Neural progenitor cell (in vitro differentiated cells): ENCODE results near the gene RNF166. TPM values are rescaled to one million over a fixed set of nuclear protein-coding genes. Genes with fewer than 3 reads are reported as not detected.

Experiments used
- DNase-seq: peaks from one replicate; pipeline ENCODE4 v3.0.0-alpha.2; 2016; ENCODE audit warnings: low spot score
- H2AFZ ChIP-seq: fragments of 200-600 bp; sonication (generic); replicated peaks from 2 replicates; pipeline ENCODE4 v1.6.1; 2016; ENCODE audit warnings: antibody characterized with exemption
- H3F3A ChIP-seq: fragments of 200-600 bp; sonication (generic); 2 replicates; pipeline ENCODE4 v1.6.1; 2016; ENCODE audit warnings: antibody characterized with exemption, low read depth
- H3K27ac ChIP-seq: fragments of 200-600 bp; sonication (generic); 2 replicates; pipeline ENCODE4 v1.5.1; 2016; ENCODE audit warnings: mild to moderate bottlenecking
- H3K27me3 ChIP-seq: fragments of 200-600 bp; sonication (generic); 2 replicates; pipeline ENCODE4 v1.6.1; 2016; ENCODE audit warnings: mild to moderate bottlenecking, moderate library complexity
- H3K36me3 ChIP-seq: fragments of 200-600 bp; sonication (generic); 2 replicates; pipeline ENCODE4 v1.5.1; 2016
- H3K4me1 ChIP-seq: fragments of 200-600 bp; sonication (generic); 2 replicates; pipeline ENCODE4 v1.6.1; 2016; ENCODE audit warnings: mixed run types
- H3K4me2 ChIP-seq: fragments of 200-600 bp; sonication (generic); 2 replicates; pipeline ENCODE4 v1.6.1; 2016
- H3K4me3 ChIP-seq: fragments of 200-600 bp; sonication (generic); 2 replicates; pipeline ENCODE4 v1.5.1; 2016
- H3K79me2 ChIP-seq: fragments of 200-600 bp; sonication (generic); 2 replicates; pipeline ENCODE4 v1.6.1; 2016; ENCODE audit warnings: low read depth
- H3K9ac ChIP-seq: fragments of 200-600 bp; sonication (generic); 2 replicates; pipeline ENCODE4 v1.6.1; 2016
- H3K9me3 ChIP-seq: fragments of 200-600 bp; sonication (generic); 2 replicates; pipeline ENCODE4 v1.5.1; 2016; ENCODE audit warnings: low read depth
- H4K20me1 ChIP-seq: fragments of 200-600 bp; sonication (generic); 2 replicates; pipeline ENCODE4 v1.6.1; 2016; ENCODE audit warnings: low read depth
- H3K27ac Mint-ChIP-seq: 3 replicates; pipeline ENCODE4 v1.8.0; 2021; ENCODE audit warnings: mixed read lengths
- H3K27me3 Mint-ChIP-seq: 2 replicates; pipeline ENCODE4 v1.8.0; 2022; ENCODE audit warnings: low read depth, mild to moderate bottlenecking, inconsistent platforms, moderate library complexity, mixed read lengths; ENCODE audit not compliant: insufficient read depth
- H3K36me3 Mint-ChIP-seq: 3 replicates; pipeline ENCODE4 v1.8.0; 2021; ENCODE audit warnings: mixed read lengths
- H3K4me1 Mint-ChIP-seq: 3 replicates; pipeline ENCODE4 v1.8.0; 2021; ENCODE audit warnings: mixed read lengths
- H3K4me3 Mint-ChIP-seq: 3 replicates; pipeline ENCODE4 v1.8.0; 2021; ENCODE audit warnings: mild to moderate bottlenecking, moderate library complexity, mixed read lengths
- H3K9me3 Mint-ChIP-seq: 3 replicates; pipeline ENCODE4 v1.8.0; 2020; ENCODE audit warnings: mixed read lengths
- CTCF ChIP-seq: fragments of 200-600 bp; sonication (generic); IDR thresholded peaks from 2 replicates; pipeline ENCODE4 v1.5.1; 2017; ENCODE audit warnings: antibody characterized with exemption, mild to moderate bottlenecking
- EZH2 ChIP-seq: fragments of 200-600 bp; sonication (generic); IDR thresholded peaks from 2 replicates; pipeline ENCODE4 v1.6.1; 2017; ENCODE audit warnings: antibody characterized with exemption, mild to moderate bottlenecking, moderate library complexity
- EZH2phosphoT487 ChIP-seq: fragments of 200-600 bp; sonication (generic); IDR thresholded peaks from 2 replicates; pipeline ENCODE4 v1.6.1; 2017; ENCODE audit warnings: antibody characterized with exemption
- total RNA-seq: library from RNA; depleted of rRNA; stranded (reverse); fragments of >200 nt; gene quantifications from 2 replicates; pipeline ENCODE4 v1.2.3, GENCODE V29; 2015; ENCODE audit warnings: low replicate concordance

The RNF166 gene
- total RNA-seq, 1 donor from 2014 or later = 11.1 TPM

GRCh38 chr16:88691129-88691813 lies 14.9 kb downstream of the RNF166 start:
- H3K79me2 ChIP-seq = no peaks in the 10 kb centered on the region
- H2AFZ ChIP-seq = no peak overlapping the region
- peaks cover 23% of the 10 kb centered on the region for H3K27me3 Mint-ChIP-seq
- no peaks in the 10 kb centered on the region for H3K9me3 Mint-ChIP-seq
- no peak overlapping the region for H3K4me3 ChIP-seq
- no peak overlapping the region for H3K4me2 ChIP-seq
- peaks cover 31% of the 10 kb centered on the region for H3K27me3 ChIP-seq
- peaks cover 8% of the 10 kb centered on the region for H3K4me1 ChIP-seq
- no peak overlapping the region for H3K4me3 Mint-ChIP-seq
- no peak for DNase-seq
- H3K9me3 ChIP-seq = no peaks in the 10 kb centered on the region
- peaks cover 7% of the 10 kb centered on the region for H4K20me1 ChIP-seq
- H3K27ac ChIP-seq = no peak overlapping the region
- H3K4me1 Mint-ChIP-seq = no peaks in the 10 kb centered on the region
- no peaks in the 10 kb centered on the region for H3K36me3 Mint-ChIP-seq
- no peaks in the 10 kb centered on the region for H3K36me3 ChIP-seq
- peak overlapping the region; percentile 65 for H3K27ac Mint-ChIP-seq
- H3K9ac ChIP-seq = no peak overlapping the region
- peaks cover 10% of the 10 kb centered on the region for H3F3A ChIP-seq
- TF ChIP-seq CTCF (no peak), EZH2phosphoT487 (no peak), EZH2 (no peak)

DNA sequence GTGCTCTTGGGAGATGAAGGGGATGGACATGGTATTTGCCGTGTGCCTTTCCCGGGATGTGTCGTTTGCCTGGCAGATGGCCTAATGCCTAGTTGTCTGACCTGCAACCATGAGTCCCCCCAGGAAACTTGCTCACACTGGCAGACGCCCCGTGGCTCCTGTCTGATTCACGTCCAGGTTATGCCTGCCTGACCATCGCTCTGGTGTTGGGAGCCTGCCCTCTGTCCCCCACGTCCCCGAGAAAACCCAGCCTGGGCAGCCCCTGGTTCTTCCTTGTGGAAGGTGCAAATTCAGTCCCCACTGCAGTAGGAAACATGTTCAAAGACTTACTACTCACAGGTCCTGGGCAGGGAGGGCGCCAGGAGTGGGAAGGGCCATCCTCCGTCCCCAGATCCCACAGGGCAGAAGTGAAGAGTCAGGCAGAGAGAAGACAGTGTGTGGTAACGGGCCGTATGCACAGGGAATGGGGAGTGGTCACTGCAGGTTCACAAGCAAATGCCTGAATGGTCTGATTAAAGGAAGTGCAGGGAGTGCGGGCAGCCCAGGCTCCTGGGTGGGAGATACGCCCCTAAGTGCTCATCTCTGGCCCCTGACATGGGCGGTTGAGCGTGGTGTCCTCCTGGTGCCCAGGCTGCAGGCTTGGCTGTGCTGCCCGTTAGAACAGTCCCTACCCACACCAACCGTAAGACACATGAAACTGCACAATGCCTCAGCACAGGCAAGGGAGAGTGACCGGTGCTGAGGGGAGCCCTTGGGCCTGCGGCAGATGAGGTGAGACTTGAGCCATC lies 15.7 kb downstream of the RNF166 start:
- Mint-ChIP-seq H3K36me3 (no peaks in the 10 kb centered on the region), H3K27ac (peak overlapping the region; percentile 65)
- H3K79me2 ChIP-seq = no peaks in the 10 kb centered on the region

DNA sequence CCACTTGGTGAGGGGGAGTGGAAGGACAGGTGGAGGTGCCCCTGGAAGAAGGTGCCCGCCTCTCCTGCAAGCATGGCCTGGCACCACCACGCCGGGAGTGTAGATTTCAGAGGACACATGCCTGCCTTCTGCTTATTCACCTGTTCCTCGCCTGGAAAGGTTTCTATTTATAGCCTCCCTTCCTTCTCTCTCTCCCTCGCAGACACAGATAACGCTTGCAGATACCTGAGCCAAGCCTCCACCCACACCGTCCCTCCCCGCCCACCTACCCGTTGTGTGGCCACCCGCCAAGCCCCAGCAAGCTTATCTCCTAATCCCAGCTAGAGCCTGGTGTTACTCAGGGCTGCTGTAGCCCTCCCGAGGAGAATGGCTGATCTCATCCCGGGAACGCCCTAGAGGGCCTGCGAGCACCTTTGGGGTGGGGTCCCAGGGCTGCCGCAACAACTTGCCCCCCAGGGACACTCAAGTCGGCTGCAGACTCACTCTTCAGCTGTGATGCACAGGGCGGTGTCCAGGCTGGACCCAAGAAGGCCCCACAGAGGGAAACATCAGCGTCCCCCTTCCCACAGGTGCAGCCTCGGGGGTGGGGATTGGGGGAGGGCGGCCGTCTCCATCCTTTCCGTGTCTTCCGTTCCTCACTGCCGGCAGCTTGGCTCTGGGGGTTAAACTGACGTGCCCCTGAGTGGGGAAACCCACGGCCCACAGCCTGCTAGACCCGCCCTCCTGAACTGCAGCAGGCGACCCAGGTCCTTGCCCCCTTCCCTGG lies 18.0 kb downstream of the RNF166 start:
- Histone ChIP-seq H3K4me2 (peak overlapping the region; percentile 41), H3K9ac (no peak overlapping the region), H3K4me1 (peaks cover 16% of the 10 kb centered on the region), H3F3A (peaks cover 16% of the 10 kb centered on the region), H2AFZ (no peak overlapping the region), H3K27ac (no peak overlapping the region), H3K79me2 (no peaks in the 10 kb centered on the region), H3K36me3 (no peaks in the 10 kb centered on the region), H4K20me1 (peaks cover 7% of the 10 kb centered on the region), H3K9me3 (no peaks in the 10 kb centered on the region), H3K27me3 (peaks cover 58% of the 10 kb centered on the region), H3K4me3 (no peak overlapping the region)
- DNase-seq = peak; percentile 47
- H3K4me1 Mint-ChIP-seq = peaks cover 5% of the 10 kb centered on the region
- H3K27ac Mint-ChIP-seq = no peak overlapping the region
- TF ChIP-seq EZH2 (no peak), CTCF (no peak), EZH2phosphoT487 (no peak)
- no peaks in the 10 kb centered on the region for H3K36me3 Mint-ChIP-seq
- H3K27me3 Mint-ChIP-seq = peaks cover 37% of the 10 kb centered on the region
- no peaks in the 10 kb centered on the region for H3K9me3 Mint-ChIP-seq
- no peak overlapping the region for H3K4me3 Mint-ChIP-seq

More for the DNA sequence above, 15.7 kb downstream of the RNF166 start:
- H3K4me1 Mint-ChIP-seq = no peaks in the 10 kb centered on the region
- peaks cover 13% of the 10 kb centered on the region for H3K4me1 ChIP-seq
- no peak for DNase-seq
- no peak overlapping the region for H3K9ac ChIP-seq
- H2AFZ ChIP-seq = no peak overlapping the region
- peaks cover 7% of the 10 kb centered on the region for H4K20me1 ChIP-seq
- no peak overlapping the region for H3K4me3 ChIP-seq
- H3K9me3 Mint-ChIP-seq = no peaks in the 10 kb centered on the region
- H3K27me3 ChIP-seq = peaks cover 38% of the 10 kb centered on the region
- H3K4me3 Mint-ChIP-seq = no peak overlapping the region
- H3K9me3 ChIP-seq = no peaks in the 10 kb centered on the region
- no peak overlapping the region for H3K4me2 ChIP-seq
- no peak overlapping the region for H3K27ac ChIP-seq
- H3K27me3 Mint-ChIP-seq = peaks cover 23% of the 10 kb centered on the region
- no peaks in the 10 kb centered on the region for H3K36me3 ChIP-seq
- TF ChIP-seq EZH2 = no peak
- TF ChIP-seq CTCF = no peak
- no peak for TF ChIP-seq EZH2phosphoT487
- peaks cover 10% of the 10 kb centered on the region for H3F3A ChIP-seq
